ENCODE results near the gene SUCO. TPM values are rescaled to one million over a fixed set of nuclear protein-coding genes. Genes with fewer than 3 reads are reported as not detected.

Gene SUCO
- total and polyA plus RNA-seq, 2 of the 13 experiments (the other 11 are each of a cell fraction or from before 2014, with no cell fraction given), result 12.6 to 25.5 TPM

- CTCF ChIA-PET (ENCODE audit: low intra/inter-chr PET ratio, low total read pairs), result no interaction called here
- FAIRE-seq, result no peak
- TF ChIP-seq ERF (CRISPR knock-in tag; IDR thresholded peaks at IDR 0.05) (no peak), SP4 (CRISPR knock-in tag; IDR thresholded peaks at IDR 0.05) (no peak), ZNF670 (CRISPR knock-in tag; IDR thresholded peaks at IDR 0.05; ENCODE audit: borderline replicate concordance) (no peak), GATAD2A (CRISPR knock-in tag; IDR thresholded peaks at IDR 0.05) (no peak), SRSF9 (IDR thresholded peaks at IDR 0.05; ENCODE audit: borderline replicate concordance, insufficient read depth, low read depth, low read length, poor library complexity, severe bottlenecking) (no peak), ZNF607 (CRISPR knock-in tag; IDR thresholded peaks at IDR 0.05; ENCODE audit: borderline replicate concordance) (no peak), ZNF280B (CRISPR knock-in tag; IDR thresholded peaks at IDR 0.05; ENCODE audit: borderline replicate concordance) (no peak), TRAFD1 (CRISPR knock-in tag; IDR thresholded peaks at IDR 0.05; ENCODE audit: borderline replicate concordance) (no peak), ZSCAN31 (CRISPR knock-in tag; IDR thresholded peaks at IDR 0.05; ENCODE audit: low read depth) (no peak), ZFAT (CRISPR knock-in tag; conservative IDR thresholded peaks at IDR 0.05) (no peak), ATM (IDR thresholded peaks at IDR 0.05; ENCODE audit: borderline replicate concordance) (no peak), ATF5 (CRISPR knock-in tag; IDR thresholded peaks at IDR 0.05; ENCODE audit: low read depth) (no peak), ZNF747 (CRISPR knock-in tag; IDR thresholded peaks at IDR 0.05; ENCODE audit: borderline replicate concordance) (no peak), FOSL2 (CRISPR knock-in tag; IDR thresholded peaks at IDR 0.05) (no peak), BRF2 (CRISPR knock-in tag; IDR thresholded peaks at IDR 0.05) (no peak), ARID5B (CRISPR knock-in tag; IDR thresholded peaks at IDR 0.05) (no peak), IKZF1 (IDR thresholded peaks at IDR 0.05) (no peak)
These were observed 36.3 kb upstream of the SUCO start for GRCh38 chr1:172496678-172497077.

More at GRCh38 chr1:172496678-172497077, 36.3 kb upstream of the SUCO start:
- Histone ChIP-seq H2AFZ (ENCODE audit: low read length) (no peak overlapping the region), H3K79me2 (ENCODE audit: insufficient read depth, low read length) (no peaks in the 10 kb centered on the region), H3K9ac (ENCODE audit: insufficient read depth, low read depth, low read length) (no peak overlapping the region), H3K27me3 (ENCODE audit: control insufficient read depth in 1 of 2, insufficient read depth in 2 of 2, low read length in 2 of 2) (no peaks in the 10 kb centered on the region), H3K9me3 (ENCODE audit: low read length) (no peaks in the 10 kb centered on the region), H4K20me1 (ENCODE audit: insufficient read depth, low read length) (no peaks in the 10 kb centered on the region), H3K4me2 (ENCODE audit: low read depth, low read length) (peak overlapping the region; percentile 65), H3K36me3 (replicated peaks in 1 of 2; ENCODE audit: control insufficient read depth in 1 of 2, insufficient read depth in 2 of 2, low read length in 2 of 2) (no peaks in the 10 kb centered on the region), H3K4me1 (ENCODE audit: insufficient read depth, low read length) (peaks cover 77% of the 10 kb centered on the region), H3K27ac (ENCODE audit: extremely low read length, insufficient read depth, low read length) (no peak overlapping the region), H3K4me3 (replicated peaks in 1 of 3; ENCODE audit: insufficient read depth in 1 of 3, low read depth in 2 of 3, low read length in 3 of 3) (peak overlapping the region in 2 of 3 experiments; percentile 6 to 27; a peak in 2 of 6 replicates)
- 8% methylated on average over 1 of the region's 1 CpG for WGBS (ENCODE audit: low lambda C conversion rate)
- in situ Hi-C loops (cut with HindIII; ENCODE audit: extremely low pct_ligation_motif_present, low pct_unique_long_range_greater_than_20kb) (no loop called here), intact Hi-C loops (cut with micrococcal nuclease; ENCODE audit: unreplicated experiment) (no loop called here)
- POLR2A ChIA-PET, result interaction anchor here (1.1 to 2.3 kb wide), 4 partner anchors 14 to 47 kb away, joined by 5 to 13 read pairs (median 5); partner anchors contain the start of gene SUCO
- no peak for ATAC-seq
- DNase-seq (ENCODE audit: low spot score), result no peak
- BruUV-seq (replicated peaks), result no TSS peak

Measured in HepG2 (cell line).